ENCODE results near the gene MEFV. TPM values are rescaled to one million over a fixed set of nuclear protein-coding genes. Genes with fewer than 3 reads are reported as not detected.

MEFV gene
- total and polyA plus RNA-seq, 2 of the 13 experiments (the other 11 are each of a cell fraction or from before 2014, with no cell fraction given) = 0.22 TPM; not detected in 1

- TF ChIP-seq ZNF354B (CRISPR knock-in tag; IDR thresholded peaks at IDR 0.05) = no peak
- no peak for TF ChIP-seq ZNF737 (CRISPR knock-in tag; IDR thresholded peaks at IDR 0.05; ENCODE audit: borderline replicate concordance)
- no peak for TF ChIP-seq ZNF879 (CRISPR knock-in tag; IDR thresholded peaks at IDR 0.05)
- no peak for TF ChIP-seq SMAD9 (CRISPR knock-in tag; IDR thresholded peaks at IDR 0.05)
- no peak for TF ChIP-seq THYN1 (CRISPR knock-in tag; IDR thresholded peaks at IDR 0.05; ENCODE audit: borderline replicate concordance, low read depth)
- TF ChIP-seq ZNF766 (CRISPR knock-in tag; IDR thresholded peaks at IDR 0.05; ENCODE audit: borderline replicate concordance) = no peak
- no peak for TF ChIP-seq RFXAP (CRISPR knock-in tag; IDR thresholded peaks at IDR 0.05; ENCODE audit: borderline replicate concordance)
- 0 out of 2 replicates have a peak, but pooled peaks have one; percentile 21 for TF ChIP-seq ETS1 (CRISPR knock-in tag; IDR thresholded peaks at IDR 0.05)
- TF ChIP-seq MAF1 (CRISPR knock-in tag; IDR thresholded peaks at IDR 0.05; ENCODE audit: borderline replicate concordance) = no peak
- no peak for TF ChIP-seq DRAP1 (CRISPR knock-in tag; IDR thresholded peaks at IDR 0.05)
- no peak for TF ChIP-seq ZNF12 (CRISPR knock-in tag; IDR thresholded peaks at IDR 0.05)
- TF ChIP-seq ZBTB40 (IDR thresholded peaks at IDR 0.05) = no peak
- TF ChIP-seq ZBTB40 (CRISPR knock-in tag; IDR thresholded peaks at IDR 0.05) = no peak; the same call in 1 of the 2 replicates
- TF ChIP-seq ZNF484 (CRISPR knock-in tag; IDR thresholded peaks at IDR 0.05; ENCODE audit: borderline replicate concordance, low read depth) = no peak
- TF ChIP-seq CENPX (CRISPR knock-in tag; IDR thresholded peaks at IDR 0.05) = no peak
- no peak for TF ChIP-seq YY1 (IDR thresholded peaks at IDR 0.05; ENCODE audit: insufficient read depth, insufficient replicate concordance, low read depth, low read length)
- no peak for TF ChIP-seq GABPA (IDR thresholded peaks at IDR 0.05; ENCODE audit: low read depth, low read length)
- no peak for TF ChIP-seq GABPA (CRISPR knock-in tag; IDR thresholded peaks at IDR 0.05; ENCODE audit: low read depth)
- TF ChIP-seq ZSCAN29 (CRISPR knock-in tag; conservative IDR thresholded peaks at IDR 0.05) = no peak
- TF ChIP-seq ZSCAN9 (CRISPR knock-in tag; IDR thresholded peaks at IDR 0.05; ENCODE audit: borderline replicate concordance) = no peak; the same call in 1 of the 2 replicates
Measured at GRCh38 chr16:3282103-3282729, 25.8 kb upstream of the MEFV start (continued).
